B cell (primary cell): ENCODE results near the gene CENPP. TPM values are rescaled to one million over a fixed set of nuclear protein-coding genes. Genes with fewer than 3 reads are reported as not detected.

Experiments
- ATAC-seq: fragments of 200-7000 bp; cut with Tn5 transposase; one replicate; pipeline ENCODE4 v1.10.0; 2021; ENCODE audit warnings: low read depth, mild to moderate bottlenecking, moderate number of reproducible peaks, moderate library complexity
- CTCF ChIA-PET: fragments of 350-600 bp; sonication (Branson Sonifier 250); formaldehyde crosslinking; loops from one replicate; lab custom pipeline; 2021; ENCODE audit warnings: antibody characterized with exemption, inconsistent platforms; lab: Charles Lee
- POLR2A ChIA-PET: fragments of 350-600 bp; sonication (Branson Sonifier 250); formaldehyde crosslinking; loops from one replicate; lab custom pipeline; 2021; ENCODE audit warnings: antibody characterized with exemption; lab: Charles Lee
- DNase-seq: peaks from one replicate; pipeline ENCODE4 v3.0.0; 2013
- H2AFZ ChIP-seq: 2 replicates; pipeline ENCODE4 v1.6.1; 2012; ENCODE audit warnings: mild to moderate bottlenecking, low read depth, low read length; ENCODE audit not compliant: insufficient read depth, poor library complexity, severe bottlenecking
- H3K27ac ChIP-seq, 2 donors: 1 replicate in 1 of 2; 2 replicates in 1 of 2; pipeline ENCODE4 v1.5.1; 2012 to 2013; ENCODE audit warnings: low read length in 2 of 2, mild to moderate bottlenecking in 2 of 2, moderate library complexity in 1 of 2
- H3K27me3 ChIP-seq, 4 experiments: fragments of 200-600 bp in 1 of 4; sonication (generic) in 1 of 4; replicated peaks in 1 of 4; 1 replicate in 2 of 4; 2 replicates in 2 of 4; pipeline versions ENCODE4 v1.6.1 to v1.7.0; 2013 to 2016; ENCODE audit warnings: low read length in 3 of 4, mild to moderate bottlenecking in 2 of 4, mixed read lengths in 1 of 4, moderate library complexity in 1 of 4; ENCODE audit not compliant: insufficient read depth in 4 of 4, control insufficient read depth in 3 of 4; ENCODE audit errors: control extremely low read depth in 1 of 4
- H3K36me3 ChIP-seq, 2 experiments: replicated peaks in 1 of 2; 1 replicate in 1 of 2; 2 replicates in 1 of 2; pipeline versions ENCODE4 v1.6.1 to v1.7.1; 2013; ENCODE audit warnings: low read length in 1 of 2; ENCODE audit not compliant: insufficient read depth in 2 of 2, control insufficient read depth in 1 of 2; ENCODE audit errors: control extremely low read depth in 1 of 2, extremely low read depth in 1 of 2
- H3K4me1 ChIP-seq, 2 donors: fragments of 200-600 bp in 1 of 2; sonication (generic) in 1 of 2; 1 replicate in 1 of 2; 2 replicates in 1 of 2; pipeline versions ENCODE4 v1.5.1 to v1.6.1; 2013 to 2017; ENCODE audit warnings: low read length in 2 of 2; ENCODE audit not compliant: control insufficient read depth in 2 of 2, insufficient read depth in 2 of 2
- H3K4me2 ChIP-seq: replicated peaks from 2 replicates; pipeline ENCODE3; 2012; ENCODE audit warnings: mild to moderate bottlenecking, low read depth, low read length; ENCODE audit not compliant: poor library complexity, severe bottlenecking
- H3K4me3 ChIP-seq, 5 experiments: fragments of 200-600 bp in 1 of 5; sonication (generic) in 1 of 5; 1 replicate in 3 of 5; 2 replicates in 2 of 5; pipeline versions ENCODE4 v1.5.1 to v1.7.0; 2011 to 2016; ENCODE audit warnings: low read length in 4 of 5, mild to moderate bottlenecking in 4 of 5, low read depth in 2 of 5, control low read depth in 1 of 5, moderate library complexity in 1 of 5; ENCODE audit not compliant: insufficient read depth in 1 of 5; ENCODE audit errors: control extremely low read depth in 1 of 5, extremely low read depth in 1 of 5
- H3K79me2 ChIP-seq: fragments of 200-600 bp; sonication (generic); one replicate; pipeline ENCODE4 v1.6.0; 2016; ENCODE audit warnings: low read length; ENCODE audit not compliant: control insufficient read depth, insufficient read depth
- H3K9ac ChIP-seq: fragments of 200-600 bp; sonication (generic); 2 replicates; pipeline ENCODE4 v1.6.1; 2017; ENCODE audit warnings: mild to moderate bottlenecking, low read length, moderate library complexity
- H3K9me3 ChIP-seq, 3 donors: one replicate each; pipeline versions ENCODE4 v1.6.1 to v1.7.1; 2013; ENCODE audit warnings: low read length in 2 of 3; ENCODE audit not compliant: control insufficient read depth in 2 of 3, insufficient read depth in 1 of 3; ENCODE audit errors: control extremely low read depth in 1 of 3
- H4K20me1 ChIP-seq: 2 replicates; pipeline ENCODE4 v1.6.0; 2012; ENCODE audit warnings: mild to moderate bottlenecking, low read length; ENCODE audit not compliant: insufficient read depth, control insufficient read depth, poor library complexity, severe bottlenecking
- H3K27ac Mint-ChIP-seq: one replicate; pipeline ENCODE4 v1.8.0; 2021; ENCODE audit warnings: mixed read lengths
- H3K27me3 Mint-ChIP-seq: one replicate; pipeline ENCODE4 v1.8.0; 2021; ENCODE audit warnings: mixed read lengths
- H3K4me1 Mint-ChIP-seq: one replicate; pipeline ENCODE4 v1.8.0; 2021; ENCODE audit warnings: mixed read lengths
- H3K4me3 Mint-ChIP-seq: one replicate; pipeline ENCODE4 v1.8.0; 2021; ENCODE audit warnings: mixed read lengths
- H3K9me3 Mint-ChIP-seq: one replicate; pipeline ENCODE4 v1.8.0; 2022; ENCODE audit warnings: mixed read lengths; ENCODE audit not compliant: insufficient read depth
- EZH2 ChIP-seq: IDR thresholded peaks from 2 replicates; pipeline ENCODE4 v1.6.1; 2012; ENCODE audit warnings: borderline replicate concordance, low read depth, mild to moderate bottlenecking, moderate library complexity, low read length; ENCODE audit not compliant: insufficient read depth, poor library complexity, severe bottlenecking
- WGBS: methylation state at CpG from one replicate; pipeline ENCODE4 v1.1.5; 2013; ENCODE audit warnings: missing lambda C conversion rate; ENCODE audit not compliant: insufficient coverage; 5-methylcytosine and 5-hydroxymethylcytosine counted together
- intact Hi-C: fragments of 100-400 bp; cut with micrococcal nuclease; formaldehyde crosslinking; loops from one replicate; pipeline ENCODE4 v1.10.0; 2022
- polyA plus RNA-seq: library from polyadenylated mRNA; depleted of rRNA; stranded (reverse); fragments of >200 nt; gene quantifications from 2 replicates; pipeline ENCODE4 v1.2.3, GENCODE V29; 2012
- total RNA-seq, 2 donors: library from RNA; stranded (reverse); fragments of 120-200 nt in 1 of 2; gene quantifications; 1 replicate in 1 of 2; 2 replicates in 1 of 2; pipeline versions ENCODE4 v1.2.3 to v1.2.4, GENCODE V29; 2013 to 2022
- TF ChIP-seq, protein P1 (sequence below): fragments of 200-600 bp; IDR thresholded peaks from one replicate; pipeline ENCODE4 v1.8.0; 2022; ENCODE audit warnings: antibody characterized with exemption, mild to moderate bottlenecking

The CENPP gene
- total and polyA plus RNA-seq, 2 donors (not counting 1 experiment from before 2014, with no cell fraction given): 1.4 to 6.2 TPM

DNA sequence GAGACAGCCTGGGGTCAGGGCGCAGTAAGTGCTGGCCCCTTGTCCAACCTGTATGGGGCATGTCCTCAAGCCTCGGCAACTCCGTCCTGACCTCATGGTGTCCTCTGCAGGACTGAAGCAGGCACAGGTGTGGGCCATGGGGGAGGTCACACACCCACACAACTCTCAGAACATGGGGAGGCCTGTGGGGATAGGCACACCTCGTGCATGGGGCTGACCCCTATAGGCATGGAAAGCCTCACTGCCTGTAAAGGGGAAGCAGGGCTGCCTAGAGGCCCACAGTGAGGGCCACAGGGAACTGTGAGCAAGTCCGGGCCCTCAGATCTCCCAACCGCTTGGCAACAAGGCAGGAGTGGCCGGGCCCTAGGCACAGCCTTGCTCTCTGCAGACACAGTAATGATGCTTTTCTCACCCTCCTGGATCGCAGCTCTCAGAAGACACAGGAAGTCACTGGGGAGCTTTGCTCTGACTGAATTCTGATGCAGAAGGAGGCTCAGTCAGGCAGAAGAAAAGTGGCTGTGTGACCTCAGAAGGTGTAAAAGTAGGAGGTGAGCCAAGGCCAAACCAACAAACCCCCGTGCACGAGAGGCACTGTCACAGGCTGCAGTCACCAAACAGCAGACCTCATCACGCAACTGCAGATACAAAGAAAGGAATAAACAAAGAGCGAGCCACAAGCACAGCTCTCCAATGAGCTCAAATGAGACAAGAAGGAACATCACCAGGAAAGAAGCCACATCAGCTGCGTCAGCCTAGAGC, 338.8 kb downstream of the CENPP start:
- ChIA-PET POLR2A (no interaction called here), CTCF (no interaction called here)
- ATAC-seq (no peak), DNase-seq (no peak)
- no peaks in the 10 kb centered on the region for H3K9me3 Mint-ChIP-seq
- peaks cover 35% of the 10 kb centered on the region for H3K4me1 Mint-ChIP-seq
- H3K4me1 ChIP-seq: peaks cover 11 to 16% of the 10 kb centered on the region in 2 donors
- no peaks in the 10 kb centered on the region for H3K27me3 Mint-ChIP-seq
- peaks cover 97% of the 10 kb centered on the region for H3K79me2 ChIP-seq
- H3K4me3 ChIP-seq: no peak overlapping the region
- no peak for TF ChIP-seq EZH2
- TF ChIP-seq, protein P1, sequence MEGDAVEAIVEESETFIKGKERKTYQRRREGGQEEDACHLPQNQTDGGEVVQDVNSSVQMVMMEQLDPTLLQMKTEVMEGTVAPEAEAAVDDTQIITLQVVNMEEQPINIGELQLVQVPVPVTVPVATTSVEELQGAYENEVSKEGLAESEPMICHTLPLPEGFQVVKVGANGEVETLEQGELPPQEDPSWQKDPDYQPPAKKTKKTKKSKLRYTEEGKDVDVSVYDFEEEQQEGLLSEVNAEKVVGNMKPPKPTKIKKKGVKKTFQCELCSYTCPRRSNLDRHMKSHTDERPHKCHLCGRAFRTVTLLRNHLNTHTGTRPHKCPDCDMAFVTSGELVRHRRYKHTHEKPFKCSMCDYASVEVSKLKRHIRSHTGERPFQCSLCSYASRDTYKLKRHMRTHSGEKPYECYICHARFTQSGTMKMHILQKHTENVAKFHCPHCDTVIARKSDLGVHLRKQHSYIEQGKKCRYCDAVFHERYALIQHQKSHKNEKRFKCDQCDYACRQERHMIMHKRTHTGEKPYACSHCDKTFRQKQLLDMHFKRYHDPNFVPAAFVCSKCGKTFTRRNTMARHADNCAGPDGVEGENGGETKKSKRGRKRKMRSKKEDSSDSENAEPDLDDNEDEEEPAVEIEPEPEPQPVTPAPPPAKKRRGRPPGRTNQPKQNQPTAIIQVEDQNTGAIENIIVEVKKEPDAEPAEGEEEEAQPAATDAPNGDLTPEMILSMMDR: no peak
- H3K27ac Mint-ChIP-seq: no peak overlapping the region
- peaks cover 0 to 19% of the 10 kb centered on the region in 2 experiments for H3K36me3 ChIP-seq
- intact Hi-C loops: loop anchor here (2.0 kb wide), 1 partner anchor 366 kb away; no protein-coding TSS in a partner anchor
- H3K9ac ChIP-seq: no peak overlapping the region
- no peak overlapping the region for H2AFZ ChIP-seq
- no peaks in the 10 kb centered on the region for H3K27me3 ChIP-seq
- peaks cover 42% of the 10 kb centered on the region for H4K20me1 ChIP-seq
- WGBS: 92% methylated on average over 11 of the region's 13 CpGs
- no peak overlapping the region for H3K4me2 ChIP-seq
- no peaks in the 10 kb centered on the region for H3K9me3 ChIP-seq
- no peak overlapping the region for H3K27ac ChIP-seq
- H3K4me3 Mint-ChIP-seq: no peak overlapping the region

GRCh38 chr9:92665836-92666235, 340.1 kb downstream of the CENPP start:
- peaks cover 39% of the 10 kb centered on the region for H3K4me1 Mint-ChIP-seq

More at GRCh38 chr9:92665836-92666235, 340.1 kb downstream of the CENPP start:
- no peak for ATAC-seq
- DNase-seq: no peak
- Mint-ChIP-seq H3K9me3 (no peaks in the 10 kb centered on the region), H3K27ac (no peak overlapping the region), H3K27me3 (no peaks in the 10 kb centered on the region), H3K4me3 (no peak overlapping the region)
- Histone ChIP-seq H3K4me2 (no peak overlapping the region), H3K36me3 (peaks cover 0 to 19% of the 10 kb centered on the region in 2 experiments), H3K4me1 (peaks cover 12 to 19% of the 10 kb centered on the region in 2 donors), H3K27ac (no peak overlapping the region), H2AFZ (no peak overlapping the region), H3K79me2 (peaks cover 95% of the 10 kb centered on the region), H3K9me3 (no peaks in the 10 kb centered on the region), H3K27me3 (no peaks in the 10 kb centered on the region), H3K4me3 (no peak overlapping the region), H3K9ac (no peak overlapping the region), H4K20me1 (peaks cover 33% of the 10 kb centered on the region)
- ChIA-PET POLR2A (no interaction called here), CTCF (no interaction called here)
- WGBS: 100% methylated on average over 1 of the region's 3 CpGs
- TF ChIP-seq EZH2: no peak
- TF ChIP-seq, protein P1: no peak
- intact Hi-C loops: loop anchor here (2.0 kb wide), 1 partner anchor 367 kb away; no protein-coding TSS in a partner anchor
